SK-MEL-5 (cell line): ENCODE data around the gene ZNF418. TPM values are rescaled to one million over a fixed set of nuclear protein-coding genes. Genes with fewer than 3 reads are reported as not detected.
"Not testable (repeated sequence)": the region's sequence is repeated elsewhere in the genome, so short reads cannot be mapped to it uniquely, and the experiment has no call there.

Experiments
- DNase-seq: peaks from one replicate; pipeline ENCODE4 v3.0.0-alpha.2; 2016; ENCODE audit warnings: low read depth, low spot score
- in situ Hi-C: cut with HindIII; loops from 2 replicates; pipeline ENCODE4 v1.10.0; 2016; ENCODE audit warnings: low sequenced_read_pairs, high pct_unique_total_duplicates, low pct_unique_long_range_greater_than_20kb
- total RNA-seq: library from RNA; depleted of rRNA; stranded (reverse); fragments of >200 nt; shearing (Covaris generic); gene quantifications from 2 replicates; pipeline ENCODE4 v1.2.3, GENCODE V29; 2014; rRNA removed

ZNF418 gene
- total RNA-seq, 1 experiment from 2014 or later, result 0.45 TPM

- in situ Hi-C loops, result no loop called here
- no peak for DNase-seq
These were observed 29.9 kb downstream of the ZNF418 start for GRCh38 chr19:57905258-57905657.

- DNase-seq, result no peak
- in situ Hi-C loops, result no loop called here
These were observed 31.5 kb downstream of the ZNF418 start for GRCh38 chr19:57903618-57904184.

- no peak for DNase-seq
- in situ Hi-C loops, result no loop called here
These were observed 34.9 kb downstream of the ZNF418 start for GRCh38 chr19:57900311-57900710.

DNA sequence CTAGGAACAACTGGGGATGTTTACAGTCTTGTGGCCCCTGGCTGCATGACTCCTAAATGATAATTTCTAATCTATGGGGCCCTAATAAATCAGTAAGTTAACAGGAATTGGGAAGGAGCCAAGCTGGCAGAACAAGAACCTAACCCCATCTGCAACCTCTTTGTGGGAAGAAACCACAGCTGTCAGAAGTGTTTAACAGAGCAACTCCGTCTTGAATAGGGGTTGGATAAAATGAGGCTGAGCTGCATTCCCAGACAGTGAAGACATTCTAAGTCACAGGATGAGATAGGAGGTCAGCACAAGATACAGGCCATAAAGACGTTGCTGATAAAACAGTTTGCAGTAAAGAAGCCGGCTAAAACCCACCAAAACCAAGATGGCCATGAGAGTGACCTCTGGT, 44.5 kb downstream of the ZNF418 start:
- in situ Hi-C loops, DNase-seq: not testable (repeated sequence)

- no peak for DNase-seq
- in situ Hi-C loops, result no loop called here
These were observed 46.5 kb downstream of the ZNF418 start, which contains the start of gene ZNF814 for GRCh38 chr19:57888560-57889231. ZNF814 (minus strand) TSS chr19:57889037; CDS start chr19:57888802, 235 bp downstream.

DNA sequence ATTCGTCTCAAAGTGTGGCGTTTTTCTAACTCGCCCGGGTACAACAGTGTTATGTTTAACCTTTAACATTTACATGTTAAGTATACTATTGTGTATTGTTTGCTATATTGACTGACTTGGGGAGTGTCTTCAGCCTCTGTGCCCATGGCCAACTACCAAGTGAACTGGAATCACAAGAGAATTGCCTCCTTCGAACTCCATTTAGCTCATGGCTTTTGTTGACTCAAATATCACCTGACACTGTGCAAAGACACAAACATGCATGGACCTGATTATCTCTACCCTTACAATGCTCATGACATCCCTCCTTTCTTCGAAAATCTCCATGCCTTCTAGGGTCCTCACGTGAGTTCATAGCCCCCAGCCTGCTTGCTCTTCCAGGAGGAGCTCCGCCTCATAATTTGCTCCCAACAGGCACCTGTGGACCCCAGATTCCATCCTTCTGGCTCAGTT, 47.1 kb downstream of the ZNF418 start:
- in situ Hi-C loops, result no loop called here
- no peak for DNase-seq

- DNase-seq, result no peak
- in situ Hi-C loops, result no loop called here
These were observed 47.8 kb downstream of the ZNF418 start for GRCh38 chr19:57887195-57887941.

DNA sequence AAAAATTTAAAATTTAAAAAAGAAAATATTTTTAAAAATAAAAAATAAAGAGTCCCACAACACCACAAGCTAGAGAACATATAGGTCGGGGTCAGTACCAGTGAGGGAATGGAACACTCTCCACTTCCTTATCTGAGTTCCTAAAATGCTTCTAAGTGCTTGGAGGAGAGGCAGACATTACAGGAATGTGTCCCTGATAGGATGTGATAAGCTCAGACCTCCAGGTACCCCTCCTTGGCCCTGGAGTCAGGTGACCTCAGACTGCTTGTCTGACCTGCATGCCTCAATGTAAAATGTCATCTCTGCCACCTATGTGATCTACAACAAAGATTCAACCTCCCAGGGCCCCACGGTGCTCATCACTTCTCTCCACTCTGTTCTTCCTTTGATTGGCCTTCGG, 49.2 kb downstream of the ZNF418 start:
- DNase-seq, result no peak
- in situ Hi-C loops, result no loop called here

DNA sequence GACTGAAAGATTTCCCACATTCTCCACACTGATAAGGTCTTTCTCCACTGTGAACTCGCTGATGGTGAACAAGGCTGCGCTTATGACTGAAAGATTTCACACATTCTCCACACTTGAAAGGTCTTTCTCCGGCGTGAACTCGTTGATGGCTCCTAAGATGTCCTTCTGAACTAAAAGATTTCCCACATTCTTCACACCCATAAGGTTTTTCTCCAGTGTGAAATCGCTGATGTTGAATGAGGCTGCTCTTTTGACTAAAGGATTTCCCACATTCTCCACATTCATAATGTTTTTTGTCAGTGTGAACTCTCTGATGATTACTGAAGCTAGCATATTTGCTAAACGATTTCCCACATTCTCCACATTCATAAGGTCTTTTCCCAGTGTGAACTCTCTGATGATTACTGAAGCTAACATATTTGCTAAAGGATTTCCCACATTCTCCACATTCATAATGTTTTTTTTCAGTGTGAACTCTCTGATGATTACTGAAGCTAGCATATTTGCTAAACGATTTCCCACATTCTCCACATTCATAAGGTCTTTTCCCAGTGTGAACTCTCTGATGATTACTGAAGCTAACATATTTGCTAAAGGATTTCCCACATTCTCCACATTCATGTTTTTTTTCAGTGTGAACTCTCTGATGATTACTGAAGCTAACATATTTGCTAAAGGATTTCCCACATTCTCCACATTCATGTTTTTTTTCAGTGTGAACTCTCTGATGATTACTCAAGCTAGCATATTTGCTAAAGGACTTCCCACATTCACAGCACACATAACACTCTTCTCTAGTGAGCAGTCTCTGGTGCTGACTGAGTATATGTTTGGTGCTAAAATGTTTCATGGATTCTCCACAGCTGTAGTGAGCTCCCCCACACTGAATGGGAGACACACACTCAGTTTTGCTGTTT, 61.1 kb downstream of the ZNF418 start:
- DNase-seq, in situ Hi-C loops: not testable (repeated sequence)

- in situ Hi-C loops, result no loop called here
- DNase-seq, result no peak
These were observed 62.8 kb downstream of the ZNF418 start for GRCh38 chr19:57872450-57872849.

Other genes starting within 250 kb of the ZNF418 start
- gene ZNF154, start 226.2 kb downstream of the ZNF418 start, total RNA-seq, result 0.03 TPM in 1 of 2 replicates, not detected in the other
- 5.0 and 5.5 TPM in 2 replicates for gene ZNF671, start 207.8 kb downstream of the ZNF418 start, total RNA-seq
- 5.5 and 6.6 TPM in 2 replicates for gene ZNF776, start 188.6 kb downstream of the ZNF418 start, total RNA-seq
- 9.4 and 10.0 TPM in 2 replicates for gene ZNF586, start 165.7 kb downstream of the ZNF418 start, total RNA-seq
- 4.5 and 4.9 TPM in 2 replicates for gene ZNF552, start 120.5 kb downstream of the ZNF418 start, total RNA-seq
- gene ZNF587B, start 105.1 kb downstream of the ZNF418 start, total RNA-seq, result 19.0 and 21.2 TPM in 2 replicates
- gene ZNF587, start 85.5 kb downstream of the ZNF418 start, total RNA-seq, result 10.2 and 13.2 TPM in 2 replicates
- 0.48 and 1.6 TPM in 2 replicates for gene ZNF814, start 46.4 kb downstream of the ZNF418 start, total RNA-seq
- gene ZNF417, start 18.8 kb downstream of the ZNF418 start, total RNA-seq, result 7.7 and 8.1 TPM in 2 replicates
- 3.6 and 4.2 TPM in 2 replicates for gene ZNF256, start 12.3 kb upstream of the ZNF418 start, total RNA-seq
- gene C19orf18, start 39.1 kb upstream of the ZNF418 start, total RNA-seq, result not detected in 2 replicates
- gene ZNF606, start 67.4 kb upstream of the ZNF418 start, total RNA-seq, result 3.7 and 5.5 TPM in 2 replicates
- not detected in 2 replicates for gene ZSCAN1, start 98.6 kb upstream of the ZNF418 start, total RNA-seq
- 0.21 and 0.42 TPM in 2 replicates for gene ZNF135, start 123.9 kb upstream of the ZNF418 start, total RNA-seq
- gene ZSCAN18, start 162.8 kb upstream of the ZNF418 start, total RNA-seq, result 2.8 and 3.6 TPM in 2 replicates
- gene ZNF329, start 215.4 kb upstream of the ZNF418 start, total RNA-seq, result 9.3 and 10.7 TPM in 2 replicates
- gene ZNF274, start 247.7 kb upstream of the ZNF418 start, total RNA-seq, result 11.9 and 14.3 TPM in 2 replicates